SK-N-SH treated with all-trans-retinoic acid at 6 μM for 48 hours (cell line): Measurements from ENCODE around the gene SNX10.

Source experiments
- ATAC-seq: fragments of 200-7000 bp; cut with Tn5 transposase; 3 replicates; pipeline ENCODE4 v1.9.1; 2020; ENCODE audit warnings: mild to moderate bottlenecking, moderate library complexity
- BACH2 ChIP-seq: fragments of 250-450 bp; sonication (Bioruptor Pico); IDR thresholded peaks from 2 replicates; pipeline ENCODE4 v1.9.0; 2021; ENCODE audit warnings: mild to moderate bottlenecking, borderline replicate concordance
- CSDC2 ChIP-seq: fragments of 250-450 bp; sonication (Bioruptor Pico); IDR thresholded peaks from 2 replicates; pipeline ENCODE4 v1.5.0; 2020; ENCODE audit warnings: mild to moderate bottlenecking, moderate library complexity
- ESRRG ChIP-seq: fragments of 250-450 bp; sonication (Bioruptor Pico); IDR thresholded peaks from 2 replicates; pipeline ENCODE4 v1.6.1; 2021; ENCODE audit warnings: mild to moderate bottlenecking
- GLIS3 ChIP-seq: fragments of 250-450 bp; sonication (Bioruptor Pico); IDR thresholded peaks from 2 replicates; pipeline ENCODE4 v1.5.0; 2020; ENCODE audit warnings: mild to moderate bottlenecking, moderate library complexity
- ISL1 ChIP-seq: fragments of 250-450 bp; sonication (Bioruptor Pico); IDR thresholded peaks from 2 replicates; pipeline ENCODE4 v2.1.2; 2022; ENCODE audit warnings: mild to moderate bottlenecking, moderate library complexity
- OSR1 ChIP-seq: fragments of 250-450 bp; sonication (Bioruptor Pico); IDR thresholded peaks from 2 replicates; pipeline ENCODE4 v1.8.0; 2022; ENCODE audit warnings: moderate library complexity, mild to moderate bottlenecking, inconsistent platforms
- PPARA ChIP-seq: fragments of 250-450 bp; sonication (Bioruptor Pico); IDR thresholded peaks from 2 replicates; pipeline ENCODE4 v1.5.0; 2020; ENCODE audit warnings: mild to moderate bottlenecking, borderline replicate concordance
- SNAI2 ChIP-seq: fragments of 250-450 bp; sonication (Bioruptor Pico); IDR thresholded peaks from 2 replicates; pipeline ENCODE4 v1.5.0; 2020; ENCODE audit warnings: mild to moderate bottlenecking, moderate library complexity
- TCF4 ChIP-seq: fragments of 250-450 bp; sonication (Bioruptor Pico); IDR thresholded peaks from 2 replicates; pipeline ENCODE4 v1.8.0; 2021; ENCODE audit warnings: mild to moderate bottlenecking, moderate library complexity, borderline replicate concordance
- TOX ChIP-seq: fragments of 250-450 bp; sonication (Bioruptor Pico); IDR thresholded peaks from 2 replicates; pipeline ENCODE4 v1.8.0; 2021; ENCODE audit warnings: mild to moderate bottlenecking, moderate library complexity, borderline replicate concordance
- ZC3H10 ChIP-seq: fragments of 250-450 bp; sonication (Bioruptor Pico); IDR thresholded peaks from 2 replicates; pipeline ENCODE4 v1.5.1; 2021; ENCODE audit warnings: mild to moderate bottlenecking, moderate library complexity
- ZFP3 ChIP-seq: fragments of 250-450 bp; sonication (Bioruptor Pico); IDR thresholded peaks from 2 replicates; pipeline ENCODE4 v1.5.0; 2020; ENCODE audit warnings: mild to moderate bottlenecking, moderate library complexity
- ZFP30 ChIP-seq: fragments of 450-650 bp; formaldehyde crosslinking; IDR thresholded peaks from 2 replicates; pipeline ENCODE4 v1.5.0; 2022; ENCODE audit warnings: mild to moderate bottlenecking, moderate library complexity
- ZNF565 ChIP-seq: fragments of 450-650 bp; formaldehyde crosslinking; conservative IDR thresholded peaks from 2 replicates; pipeline ENCODE4 v1.5.0; 2020; ENCODE audit warnings: low read depth, mild to moderate bottlenecking, moderate library complexity
- TF ChIP-seq, protein P1 (sequence below): fragments of 250-450 bp; sonication (Bioruptor Pico); IDR thresholded peaks from 2 replicates; pipeline ENCODE4 v1.5.1; 2021; ENCODE audit warnings: mild to moderate bottlenecking, moderate library complexity
- TF ChIP-seq, protein P2 (sequence below): fragments of 250-450 bp; sonication (Bioruptor Pico); IDR thresholded peaks from 2 replicates; pipeline ENCODE4 v1.8.0; 2021; ENCODE audit warnings: low read depth, mild to moderate bottlenecking, moderate library complexity, borderline replicate concordance
- TF ChIP-seq, protein P3 (sequence below): fragments of 250-450 bp; sonication (Bioruptor Pico); IDR thresholded peaks from 2 replicates; pipeline ENCODE4 v1.5.1; 2020; ENCODE audit warnings: low read depth, mild to moderate bottlenecking, moderate library complexity
- TF ChIP-seq, protein P4 (sequence below): fragments of 250-450 bp; sonication (Bioruptor Pico); IDR thresholded peaks from 2 replicates; pipeline ENCODE4 v1.5.0; 2020; ENCODE audit warnings: mild to moderate bottlenecking, moderate library complexity

The SNX10 gene

GRCh38 chr7:26279405-26279804 is 12.3 kb upstream of the SNX10 start (continued):
- TF ChIP-seq TOX (CRISPR knock-in tag): no peak
- no peak for TF ChIP-seq SNAI2 (CRISPR knock-in tag)
- TF ChIP-seq ZC3H10 (CRISPR knock-in tag): no peak
- TF ChIP-seq ESRRG: no peak

- no peak for ATAC-seq
- TF ChIP-seq, protein P1, sequence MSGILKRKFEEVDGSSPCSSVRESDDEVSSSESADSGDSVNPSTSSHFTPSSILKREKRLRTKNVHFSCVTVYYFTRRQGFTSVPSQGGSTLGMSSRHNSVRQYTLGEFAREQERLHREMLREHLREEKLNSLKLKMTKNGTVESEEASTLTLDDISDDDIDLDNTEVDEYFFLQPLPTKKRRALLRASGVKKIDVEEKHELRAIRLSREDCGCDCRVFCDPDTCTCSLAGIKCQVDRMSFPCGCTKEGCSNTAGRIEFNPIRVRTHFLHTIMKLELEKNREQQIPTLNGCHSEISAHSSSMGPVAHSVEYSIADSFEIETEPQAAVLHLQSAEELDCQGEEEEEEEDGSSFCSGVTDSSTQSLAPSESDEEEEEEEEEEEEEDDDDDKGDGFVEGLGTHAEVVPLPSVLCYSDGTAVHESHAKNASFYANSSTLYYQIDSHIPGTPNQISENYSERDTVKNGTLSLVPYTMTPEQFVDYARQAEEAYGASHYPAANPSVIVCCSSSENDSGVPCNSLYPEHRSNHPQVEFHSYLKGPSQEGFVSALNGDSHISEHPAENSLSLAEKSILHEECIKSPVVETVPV (CRISPR knock-in tag): no peak
- TF ChIP-seq OSR1 (no peak), ZNF565 (CRISPR knock-in tag) (no peak), ZC3H10 (CRISPR knock-in tag) (no peak), PPARA (CRISPR knock-in tag) (no peak), ISL1 (CRISPR knock-in tag) (no peak), TCF4 (CRISPR knock-in tag) (no peak), ZFP30 (CRISPR knock-in tag) (no peak), SNAI2 (CRISPR knock-in tag) (no peak)
- TF ChIP-seq, protein P2, sequence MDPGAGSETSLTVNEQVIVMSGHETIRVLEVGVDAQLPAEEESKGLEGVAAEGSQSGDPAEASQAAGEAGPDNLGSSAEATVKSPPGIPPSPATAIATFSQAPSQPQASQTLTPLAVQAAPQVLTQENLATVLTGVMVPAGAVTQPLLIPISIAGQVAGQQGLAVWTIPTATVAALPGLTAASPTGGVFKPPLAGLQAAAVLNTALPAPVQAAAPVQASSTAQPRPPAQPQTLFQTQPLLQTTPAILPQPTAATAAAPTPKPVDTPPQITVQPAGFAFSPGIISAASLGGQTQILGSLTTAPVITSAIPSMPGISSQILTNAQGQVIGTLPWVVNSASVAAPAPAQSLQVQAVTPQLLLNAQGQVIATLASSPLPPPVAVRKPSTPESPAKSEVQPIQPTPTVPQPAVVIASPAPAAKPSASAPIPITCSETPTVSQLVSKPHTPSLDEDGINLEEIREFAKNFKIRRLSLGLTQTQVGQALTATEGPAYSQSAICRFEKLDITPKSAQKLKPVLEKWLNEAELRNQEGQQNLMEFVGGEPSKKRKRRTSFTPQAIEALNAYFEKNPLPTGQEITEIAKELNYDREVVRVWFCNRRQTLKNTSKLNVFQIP (CRISPR knock-in tag): no peak
- TF ChIP-seq, protein P3, sequence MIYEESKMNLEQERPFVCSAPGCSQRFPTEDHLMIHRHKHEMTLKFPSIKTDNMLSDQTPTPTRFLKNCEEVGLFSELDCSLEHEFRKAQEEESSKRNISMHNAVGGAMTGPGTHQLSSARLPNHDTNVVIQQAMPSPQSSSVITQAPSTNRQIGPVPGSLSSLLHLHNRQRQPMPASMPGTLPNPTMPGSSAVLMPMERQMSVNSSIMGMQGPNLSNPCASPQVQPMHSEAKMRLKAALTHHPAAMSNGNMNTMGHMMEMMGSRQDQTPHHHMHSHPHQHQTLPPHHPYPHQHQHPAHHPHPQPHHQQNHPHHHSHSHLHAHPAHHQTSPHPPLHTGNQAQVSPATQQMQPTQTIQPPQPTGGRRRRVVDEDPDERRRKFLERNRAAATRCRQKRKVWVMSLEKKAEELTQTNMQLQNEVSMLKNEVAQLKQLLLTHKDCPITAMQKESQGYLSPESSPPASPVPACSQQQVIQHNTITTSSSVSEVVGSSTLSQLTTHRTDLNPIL (CRISPR knock-in tag): no peak
- TF ChIP-seq, protein P4, sequence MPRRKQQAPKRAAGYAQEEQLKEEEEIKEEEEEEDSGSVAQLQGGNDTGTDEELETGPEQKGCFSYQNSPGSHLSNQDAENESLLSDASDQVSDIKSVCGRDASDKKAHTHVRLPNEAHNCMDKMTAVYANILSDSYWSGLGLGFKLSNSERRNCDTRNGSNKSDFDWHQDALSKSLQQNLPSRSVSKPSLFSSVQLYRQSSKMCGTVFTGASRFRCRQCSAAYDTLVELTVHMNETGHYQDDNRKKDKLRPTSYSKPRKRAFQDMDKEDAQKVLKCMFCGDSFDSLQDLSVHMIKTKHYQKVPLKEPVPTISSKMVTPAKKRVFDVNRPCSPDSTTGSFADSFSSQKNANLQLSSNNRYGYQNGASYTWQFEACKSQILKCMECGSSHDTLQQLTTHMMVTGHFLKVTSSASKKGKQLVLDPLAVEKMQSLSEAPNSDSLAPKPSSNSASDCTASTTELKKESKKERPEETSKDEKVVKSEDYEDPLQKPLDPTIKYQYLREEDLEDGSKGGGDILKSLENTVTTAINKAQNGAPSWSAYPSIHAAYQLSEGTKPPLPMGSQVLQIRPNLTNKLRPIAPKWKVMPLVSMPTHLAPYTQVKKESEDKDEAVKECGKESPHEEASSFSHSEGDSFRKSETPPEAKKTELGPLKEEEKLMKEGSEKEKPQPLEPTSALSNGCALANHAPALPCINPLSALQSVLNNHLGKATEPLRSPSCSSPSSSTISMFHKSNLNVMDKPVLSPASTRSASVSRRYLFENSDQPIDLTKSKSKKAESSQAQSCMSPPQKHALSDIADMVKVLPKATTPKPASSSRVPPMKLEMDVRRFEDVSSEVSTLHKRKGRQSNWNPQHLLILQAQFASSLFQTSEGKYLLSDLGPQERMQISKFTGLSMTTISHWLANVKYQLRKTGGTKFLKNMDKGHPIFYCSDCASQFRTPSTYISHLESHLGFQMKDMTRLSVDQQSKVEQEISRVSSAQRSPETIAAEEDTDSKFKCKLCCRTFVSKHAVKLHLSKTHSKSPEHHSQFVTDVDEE (CRISPR knock-in tag): no peak
These were observed 11.6 kb upstream of the SNX10 start for GRCh38 chr7:26280097-26280496.

DNA sequence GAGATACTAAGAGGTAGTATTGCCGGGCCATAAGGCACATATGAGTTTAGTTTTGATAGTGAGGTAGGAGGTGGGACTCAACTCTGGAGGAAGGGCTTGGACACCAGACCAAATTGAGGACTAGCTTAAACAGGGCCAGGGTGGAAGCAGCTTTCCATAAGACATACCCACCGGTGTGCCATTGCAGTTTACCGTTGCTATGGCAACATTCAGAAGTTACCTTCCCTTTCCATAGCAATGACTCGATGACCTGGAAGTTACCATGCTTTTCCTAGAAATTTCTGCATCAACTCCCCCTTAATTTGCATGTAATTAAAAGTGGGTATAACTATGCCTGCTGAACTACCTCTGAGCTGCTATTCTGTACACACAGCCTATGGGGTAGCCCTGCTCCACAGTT is 10.9 kb upstream of the SNX10 start:
- no peak for ATAC-seq
- TF ChIP-seq OSR1 (no peak), BACH2 (CRISPR knock-in tag) (no peak), ZFP30 (CRISPR knock-in tag) (no peak), CSDC2 (CRISPR knock-in tag) (no peak), GLIS3 (CRISPR knock-in tag) (no peak), ZFP3 (no peak), ZC3H10 (CRISPR knock-in tag) (no peak), SNAI2 (CRISPR knock-in tag) (no peak), TOX (CRISPR knock-in tag) (no peak), ISL1 (CRISPR knock-in tag) (no peak)
- TF ChIP-seq, protein P2 (CRISPR knock-in tag): no peak
- TF ChIP-seq, protein P4 (CRISPR knock-in tag): no peak
